Duodenal mucosa (tissue), 2 donors: ENCODE results near the gene EXOC2.

Experiments
- H3K27ac ChIP-seq: one replicate; pipeline ENCODE4 v1.7.0; 2013; ENCODE audit warnings: low read depth, low read length
- H3K27me3 ChIP-seq, 2 donors: one replicate each; pipeline ENCODE4 v1.7.0; 2013; ENCODE audit warnings: low read length in 2 of 2, control low read depth in 1 of 2; ENCODE audit not compliant: insufficient read depth in 2 of 2, control insufficient read depth in 1 of 2
- H3K36me3 ChIP-seq, 2 donors: one replicate each; pipeline ENCODE4 v1.7.0; 2013; ENCODE audit warnings: low read length in 2 of 2, control low read depth in 1 of 2; ENCODE audit not compliant: insufficient read depth in 2 of 2, control insufficient read depth in 1 of 2
- H3K4me1 ChIP-seq, 2 donors: one replicate each; pipeline ENCODE4 v1.7.0; 2013; ENCODE audit warnings: low read length in 2 of 2, control low read depth in 1 of 2; ENCODE audit not compliant: insufficient read depth in 2 of 2, control insufficient read depth in 1 of 2
- H3K4me3 ChIP-seq, 2 donors: one replicate each; pipeline ENCODE4 v1.7.0; 2013; ENCODE audit warnings: low read length in 2 of 2, low read depth in 1 of 2
- H3K9ac ChIP-seq, 2 donors: one replicate each; pipeline ENCODE4 v1.7.0; 2013; ENCODE audit warnings: low read length in 2 of 2, low read depth in 1 of 2
- H3K9me3 ChIP-seq, 2 donors: one replicate each; pipeline ENCODE4 v1.7.0; 2013; ENCODE audit warnings: low read length in 2 of 2, control low read depth in 1 of 2; ENCODE audit not compliant: control insufficient read depth in 1 of 2

The EXOC2 gene

DNA sequence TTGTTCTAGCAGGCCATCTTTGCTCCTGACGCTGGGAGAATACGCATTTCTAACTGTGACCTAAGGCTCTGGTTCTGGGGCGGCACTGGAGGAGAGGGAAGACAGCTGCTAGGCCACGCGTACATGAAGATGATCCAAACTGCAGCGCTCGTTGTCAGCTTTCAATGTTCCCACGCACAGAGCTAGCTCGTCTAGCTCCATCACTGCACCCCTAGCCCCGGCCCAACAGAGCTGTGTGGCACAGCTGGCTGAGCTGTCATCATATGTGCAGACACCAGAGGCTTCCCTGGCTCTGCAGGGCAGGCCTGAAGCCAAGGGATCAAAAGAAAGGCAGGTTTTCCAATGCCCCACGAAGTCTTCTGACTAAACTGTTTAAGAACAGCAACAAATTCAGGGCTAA is 176.7 kb downstream of the EXOC2 start:
- Histone ChIP-seq H3K27ac (no peak overlapping the region), H3K9me3 (no peaks in the 10 kb centered on the region), H3K27me3 (no peaks in the 10 kb centered on the region), H3K4me3 (no peak overlapping the region), H3K36me3 (peaks cover 0 to 3% of the 10 kb centered on the region in 2 donors), H3K4me1 (no peaks in the 10 kb centered on the region), H3K9ac (no peak overlapping the region)

DNA sequence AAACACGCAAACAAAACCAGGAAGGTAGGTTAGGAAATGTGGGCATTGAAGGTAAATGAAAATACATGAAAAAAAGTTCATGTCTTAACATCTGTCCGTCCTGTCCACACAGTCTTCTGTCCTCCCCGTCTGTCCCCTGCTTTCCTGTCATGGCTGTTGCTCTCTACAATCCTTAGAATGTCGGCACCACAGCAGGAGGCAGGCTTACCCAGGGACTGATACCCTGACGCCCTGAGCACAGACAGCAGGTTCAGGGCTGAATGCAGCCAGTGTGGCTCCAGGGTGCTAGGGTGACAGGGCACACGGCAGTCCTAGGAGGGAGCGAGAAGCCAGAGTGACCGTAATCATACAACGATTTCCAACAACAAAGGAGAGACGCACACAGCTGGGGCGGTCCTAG is 177.7 kb downstream of the EXOC2 start:
- H3K27ac ChIP-seq, result no peak overlapping the region

DNA sequence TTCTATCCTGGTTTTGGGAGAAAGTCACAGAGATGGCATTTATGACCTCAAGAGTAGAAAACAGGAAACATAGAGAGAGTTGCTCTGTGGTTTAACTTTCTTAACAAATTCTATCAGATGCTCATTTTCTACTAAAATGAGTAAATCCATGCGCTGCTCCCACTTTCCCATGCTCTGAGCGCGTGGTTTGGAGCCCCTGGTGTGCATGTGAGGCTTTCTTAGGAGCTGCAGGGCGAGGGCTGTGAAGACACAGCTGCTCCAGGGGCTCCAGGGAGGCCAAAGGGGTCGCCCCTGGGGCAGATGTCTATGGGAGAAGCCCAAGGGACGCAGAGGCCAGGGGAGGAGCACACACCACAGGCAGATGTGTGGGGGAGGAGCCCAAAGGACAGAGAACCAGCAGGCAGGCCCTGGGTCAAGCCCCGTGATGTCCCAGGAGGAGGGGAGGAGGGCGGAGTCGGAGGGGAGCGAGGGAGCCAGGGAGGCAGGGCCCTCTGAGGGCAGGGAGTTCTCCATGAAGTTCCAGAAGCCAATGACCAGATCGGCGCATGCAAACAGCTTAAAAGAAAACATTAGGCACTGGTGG is 178.5 kb downstream of the EXOC2 start:
- H3K9ac ChIP-seq, result no peak overlapping the region
- H3K27me3 ChIP-seq, result no peaks in the 10 kb centered on the region
- H3K4me1 ChIP-seq, result no peaks in the 10 kb centered on the region
- H3K27ac ChIP-seq, result no peak overlapping the region
- peaks cover 0 to 3% of the 10 kb centered on the region in 2 donors for H3K36me3 ChIP-seq
- H3K4me3 ChIP-seq, result no peak overlapping the region
- no peaks in the 10 kb centered on the region for H3K9me3 ChIP-seq

More for the DNA sequence above, 177.7 kb downstream of the EXOC2 start:
- Histone ChIP-seq H3K4me1 (no peaks in the 10 kb centered on the region), H3K4me3 (no peak overlapping the region), H3K36me3 (peaks cover 0 to 3% of the 10 kb centered on the region in 2 donors), H3K9ac (no peak overlapping the region), H3K27me3 (no peaks in the 10 kb centered on the region), H3K9me3 (no peaks in the 10 kb centered on the region)

DNA sequence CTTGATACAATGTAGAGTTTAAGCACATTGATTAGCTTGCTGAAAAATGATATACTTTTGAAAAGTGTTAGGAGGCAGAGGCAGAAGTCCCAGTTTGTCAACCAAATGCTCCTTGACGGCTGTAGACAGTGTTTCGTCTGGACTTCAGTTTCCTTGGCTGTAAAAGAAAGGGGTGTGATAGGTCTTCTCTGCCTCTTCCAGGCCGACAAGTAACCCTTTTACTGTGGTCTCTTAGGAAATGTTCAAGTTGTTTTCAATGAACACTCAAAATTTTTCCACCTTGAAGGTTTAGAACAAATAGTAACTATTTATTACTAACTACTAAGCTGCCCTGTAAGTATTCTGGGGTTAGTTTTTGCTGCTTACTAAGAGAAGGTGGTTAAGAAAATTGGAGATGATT is 179.0 kb downstream of the EXOC2 start:
- Histone ChIP-seq H3K4me1 (no peaks in the 10 kb centered on the region), H3K27me3 (no peaks in the 10 kb centered on the region), H3K36me3 (peaks cover 0 to 3% of the 10 kb centered on the region in 2 donors), H3K9ac (no peak overlapping the region), H3K27ac (no peak overlapping the region), H3K9me3 (no peaks in the 10 kb centered on the region), H3K4me3 (no peak overlapping the region)

DNA sequence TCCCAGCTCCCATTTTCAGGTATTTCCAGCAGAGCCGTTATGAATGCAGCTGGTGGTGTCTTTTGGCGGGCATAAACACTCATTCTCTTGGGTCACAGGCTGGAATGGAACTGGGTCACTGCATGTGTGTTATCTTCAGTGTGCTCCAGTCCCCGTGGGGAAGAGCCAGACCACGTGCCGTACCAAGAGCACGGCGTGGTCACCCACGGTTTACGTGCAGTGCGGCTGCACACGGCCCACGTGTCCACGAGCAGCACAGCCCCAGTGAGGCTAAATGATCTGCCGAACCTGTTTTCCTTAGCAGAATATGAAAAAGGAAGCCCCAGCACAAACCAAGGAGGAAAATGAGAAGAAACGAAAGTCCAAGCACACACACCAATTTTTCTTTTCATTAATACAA is 179.9 kb downstream of the EXOC2 start:
- H3K27ac ChIP-seq, result no peak overlapping the region
- no peaks in the 10 kb centered on the region for H3K27me3 ChIP-seq
- H3K9ac ChIP-seq, result no peak overlapping the region
- H3K4me1 ChIP-seq, result no peaks in the 10 kb centered on the region
- peaks cover 0 to 3% of the 10 kb centered on the region in 2 donors for H3K36me3 ChIP-seq
- no peaks in the 10 kb centered on the region for H3K9me3 ChIP-seq
- no peak overlapping the region for H3K4me3 ChIP-seq

DNA sequence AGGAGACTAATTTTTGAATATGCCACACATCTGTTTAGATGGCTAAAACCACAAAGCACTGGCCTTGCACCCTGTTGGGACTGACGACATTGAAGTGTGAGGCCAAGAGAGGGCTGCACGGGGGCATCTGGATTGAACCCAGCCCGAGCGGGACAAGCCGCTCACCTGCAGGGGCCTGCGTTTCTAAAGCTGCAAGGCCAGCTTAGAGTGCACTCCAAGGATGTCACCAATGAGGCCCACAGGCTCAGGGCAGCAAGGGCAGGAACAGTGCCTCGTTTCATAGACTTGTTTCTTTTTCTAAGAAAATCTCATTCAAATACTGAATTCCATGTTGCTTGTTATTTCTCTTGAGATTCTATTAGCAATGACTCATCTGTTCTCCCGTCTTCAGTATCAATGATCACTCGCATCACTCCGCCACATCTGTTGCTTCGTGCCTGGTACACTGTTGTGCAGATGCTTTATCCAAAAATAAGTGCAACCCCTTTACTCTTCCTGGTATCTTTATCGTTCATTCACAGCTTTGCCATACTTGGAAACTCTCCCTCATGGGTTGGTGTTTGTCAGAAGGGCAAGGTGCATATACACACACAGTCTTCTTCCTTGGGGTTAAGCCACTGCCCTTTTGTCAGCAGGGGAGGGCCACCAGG is 181.3 kb downstream of the EXOC2 start:
- no peaks in the 10 kb centered on the region for H3K4me1 ChIP-seq
- H3K9me3 ChIP-seq, result no peaks in the 10 kb centered on the region
- H3K36me3 ChIP-seq, result peaks cover 0 to 3% of the 10 kb centered on the region in 2 donors
- no peaks in the 10 kb centered on the region for H3K27me3 ChIP-seq
- no peak overlapping the region for H3K4me3 ChIP-seq
- H3K9ac ChIP-seq, result no peak overlapping the region
- no peak overlapping the region for H3K27ac ChIP-seq

DNA sequence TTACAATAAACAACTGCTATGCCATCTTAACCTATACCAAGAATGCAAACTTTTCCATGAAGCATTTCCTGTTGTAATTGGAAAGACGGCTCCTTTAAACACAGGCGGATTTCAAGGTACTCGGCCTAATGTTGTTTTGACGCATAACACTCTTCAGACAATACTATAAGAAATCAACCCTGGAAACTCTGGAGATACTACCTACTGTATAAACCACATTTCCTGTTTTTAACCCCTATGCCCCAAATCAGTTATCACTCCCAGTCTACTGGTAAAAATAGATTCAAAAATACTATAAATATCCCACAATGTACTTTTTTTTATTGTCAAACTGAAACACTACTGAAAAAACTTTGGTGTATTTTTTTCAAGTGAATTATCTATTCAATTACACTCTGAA is 183.3 kb downstream of the EXOC2 start:
- peaks cover 0 to 3% of the 10 kb centered on the region in 2 donors for H3K36me3 ChIP-seq
- no peaks in the 10 kb centered on the region for H3K27me3 ChIP-seq
- no peak overlapping the region for H3K27ac ChIP-seq
- H3K4me3 ChIP-seq, result no peak overlapping the region
- no peak overlapping the region for H3K9ac ChIP-seq
- no peaks in the 10 kb centered on the region for H3K4me1 ChIP-seq
- no peaks in the 10 kb centered on the region for H3K9me3 ChIP-seq

DNA sequence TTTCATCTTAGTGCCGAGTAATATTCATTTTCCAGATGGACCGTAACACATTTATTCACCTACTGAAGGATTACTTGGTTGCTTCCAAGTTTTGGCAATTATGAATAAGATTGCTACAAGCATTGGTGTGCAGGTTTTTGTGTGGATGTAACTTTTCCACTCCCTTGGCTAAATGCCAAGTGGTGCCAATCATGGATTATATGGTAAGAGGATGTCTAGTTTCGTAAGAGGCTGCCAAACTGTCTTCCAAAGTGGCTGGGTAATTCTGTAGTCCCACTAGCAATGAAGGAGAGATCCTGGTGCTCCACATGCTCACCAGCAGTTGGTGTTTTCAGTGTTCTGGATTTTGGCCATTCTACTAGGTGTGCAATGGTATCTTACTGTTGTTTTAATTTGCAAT is 184.3 kb downstream of the EXOC2 start:
- no peak overlapping the region for H3K4me3 ChIP-seq
- no peak overlapping the region for H3K9ac ChIP-seq
- no peaks in the 10 kb centered on the region for H3K9me3 ChIP-seq
- peaks cover 0 to 3% of the 10 kb centered on the region in 2 donors for H3K36me3 ChIP-seq
- H3K27ac ChIP-seq, result no peak overlapping the region
- no peaks in the 10 kb centered on the region for H3K27me3 ChIP-seq
- no peaks in the 10 kb centered on the region for H3K4me1 ChIP-seq

DNA sequence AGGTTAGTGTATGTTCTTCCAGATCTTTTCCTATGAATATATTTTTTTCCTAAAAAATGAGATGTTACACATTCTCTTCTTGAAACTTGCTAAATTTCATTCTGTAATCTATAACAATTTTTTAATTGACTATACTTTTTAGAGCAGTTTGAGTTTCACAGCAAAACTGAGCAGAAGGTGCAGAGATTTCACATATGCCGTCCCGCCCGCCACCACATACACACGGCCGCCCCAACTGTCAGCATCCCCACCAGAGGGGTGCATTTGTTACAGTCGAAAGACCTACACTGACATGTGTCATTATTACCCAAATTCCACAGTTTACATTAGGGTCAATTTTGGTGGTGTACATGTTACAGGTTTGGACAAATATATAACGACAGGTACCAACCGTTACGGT is 184.9 kb downstream of the EXOC2 start:
- peaks cover 0 to 3% of the 10 kb centered on the region in 2 donors for H3K36me3 ChIP-seq
- no peak overlapping the region for H3K9ac ChIP-seq
- no peak overlapping the region for H3K4me3 ChIP-seq
- no peaks in the 10 kb centered on the region for H3K9me3 ChIP-seq
- H3K4me1 ChIP-seq, result no peaks in the 10 kb centered on the region
- H3K27me3 ChIP-seq, result no peaks in the 10 kb centered on the region
- no peak overlapping the region for H3K27ac ChIP-seq

DNA sequence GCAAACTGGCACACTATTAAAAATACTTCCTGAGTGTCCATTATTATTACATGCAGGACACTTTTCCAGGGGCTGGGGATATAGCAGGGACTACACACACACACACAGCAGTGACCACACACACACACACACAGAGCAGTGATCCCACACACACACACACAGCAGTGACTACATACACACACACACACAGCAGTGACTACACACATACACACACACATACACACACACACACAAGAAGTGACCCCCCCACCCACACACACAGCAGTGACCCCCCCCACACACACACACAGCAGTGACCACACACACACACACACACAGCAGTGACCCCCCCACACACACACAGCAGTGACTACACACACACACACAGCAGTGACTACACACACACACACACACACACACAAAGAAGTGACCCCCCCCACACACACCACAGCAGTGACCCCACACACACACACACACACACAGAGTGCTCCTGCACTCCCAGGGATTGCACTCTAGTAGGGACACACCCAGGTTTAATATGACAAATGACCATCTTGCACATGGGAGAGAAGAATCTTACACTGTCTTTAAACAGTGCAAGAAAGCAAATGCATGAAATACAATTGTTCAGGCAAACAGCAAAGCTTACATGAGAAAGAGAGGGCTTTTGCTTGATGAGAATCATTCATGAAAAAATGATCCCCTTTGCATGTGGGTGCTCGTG is 185.9 kb downstream of the EXOC2 start:
- no peaks in the 10 kb centered on the region for H3K4me1 ChIP-seq

More for the DNA sequence above, 185.9 kb downstream of the EXOC2 start:
- Histone ChIP-seq H3K27me3 (no peaks in the 10 kb centered on the region), H3K36me3 (peaks cover 0 to 3% of the 10 kb centered on the region in 2 donors), H3K4me3 (no peak overlapping the region), H3K9ac (no peak overlapping the region), H3K9me3 (no peaks in the 10 kb centered on the region), H3K27ac (no peak overlapping the region)
